IMR-90 (cell line): ENCODE data around the gene PGA4. TPM values are rescaled to one million over a fixed set of nuclear protein-coding genes. Genes with fewer than 3 reads are reported as not detected.

ENCODE experiments used
- ATAC-seq: fragments of 200-7000 bp; cut with Tn5 transposase; 2 replicates; pipeline ENCODE4 v1.9.1; 2020; ENCODE audit warnings: low read depth, mild to moderate bottlenecking, moderate library complexity
- BruUV-seq: library from RNA; stranded (reverse); fragments of 400-500 nt; replicated peaks from 2 replicates; lab custom pipeline; 2021; lab: Mats Ljungman, UMichigan
- CTCF ChIA-PET: fragments of 300-600 bp; formaldehyde crosslinking; extraction: SDS; loops from one replicate; lab custom pipeline; 2021; ENCODE audit warnings: antibody characterized with exemption; lab: Yijun Ruan, JAX
- POLR2A ChIA-PET: fragments of 300-600 bp; sonication (Branson Sonifier 250); formaldehyde crosslinking; loops from one replicate; lab custom pipeline; 2022; ENCODE audit warnings: antibody characterized with exemption; ENCODE audit not compliant: unreplicated experiment; lab: Charles Lee
- DNase-seq: peaks from one replicate; pipeline ENCODE4 v3.0.0; 2013
- H2AFZ ChIP-seq: replicated peaks from 2 replicates; pipeline ENCODE3; 2013; ENCODE audit warnings: low read length, mild to moderate bottlenecking; ENCODE audit not compliant: poor library complexity
- H2AK5ac ChIP-seq: 2 replicates; pipeline ENCODE4 v1.6.1; 2013; ENCODE audit warnings: low read depth, low read length, inconsistent platforms
- H2AK9ac ChIP-seq: replicated peaks from 2 replicates; pipeline ENCODE3; 2013; ENCODE audit warnings: mild to moderate bottlenecking, low read depth, low read length, moderate library complexity; ENCODE audit not compliant: poor library complexity
- H2BK120ac ChIP-seq: 2 replicates; pipeline ENCODE4 v1.6.1; 2013; ENCODE audit warnings: low read depth, low read length, inconsistent platforms
- H2BK15ac ChIP-seq: 3 replicates; pipeline ENCODE4 v1.6.1; 2013; ENCODE audit warnings: low read depth, low read length, inconsistent platforms
- H2BK20ac ChIP-seq: 2 replicates; pipeline ENCODE4 v1.6.1; 2013; ENCODE audit warnings: low read depth, mild to moderate bottlenecking, inconsistent platforms, low read length, moderate library complexity
- H2BK5ac ChIP-seq: 2 replicates; pipeline ENCODE4 v1.6.1; 2013; ENCODE audit warnings: mild to moderate bottlenecking, low read depth, low read length, inconsistent platforms; ENCODE audit not compliant: poor library complexity, severe bottlenecking
- H3K14ac ChIP-seq: replicated peaks from 2 replicates; pipeline ENCODE4 v1.6.1; 2013; ENCODE audit warnings: low read depth, low read length, inconsistent platforms
- H3K18ac ChIP-seq: 2 replicates; pipeline ENCODE4 v1.6.1; 2013; ENCODE audit warnings: low read depth, low read length, control low read depth
- H3K23ac ChIP-seq: 2 replicates; pipeline ENCODE4 v1.6.1; 2013; ENCODE audit warnings: low read depth, low read length, inconsistent platforms
- H3K27ac ChIP-seq: 2 replicates; pipeline ENCODE4 v1.5.1; 2013; ENCODE audit warnings: mild to moderate bottlenecking, control low read depth, low read length; ENCODE audit not compliant: insufficient read depth
- H3K27me3 ChIP-seq: 2 replicates; pipeline ENCODE4 v1.6.1; 2013; ENCODE audit warnings: low read length; ENCODE audit not compliant: control insufficient read depth, insufficient read depth
- H3K36me3 ChIP-seq: 2 replicates; pipeline ENCODE4 v1.6.1; 2013; ENCODE audit warnings: low read length, mixed read lengths; ENCODE audit not compliant: control insufficient read depth, insufficient read depth
- H3K4ac ChIP-seq: 2 replicates; pipeline ENCODE4 v1.6.1; 2013; ENCODE audit warnings: low read depth, low read length, inconsistent platforms
- H3K4me1 ChIP-seq: 2 replicates; pipeline ENCODE4 v1.6.1; 2013; ENCODE audit warnings: low read length, mixed read lengths; ENCODE audit not compliant: control insufficient read depth, insufficient read depth
- H3K4me2 ChIP-seq: 2 replicates; pipeline ENCODE4 v1.6.1; 2013; ENCODE audit warnings: low read depth, mild to moderate bottlenecking, control low read depth, low read length, moderate library complexity
- H3K4me3 ChIP-seq: 2 replicates; pipeline ENCODE4 v1.5.1; 2013; ENCODE audit warnings: low read depth, mild to moderate bottlenecking, control low read depth, low read length, moderate library complexity; ENCODE audit not compliant: insufficient read depth
- H3K56ac ChIP-seq: 2 replicates; pipeline ENCODE4 v1.6.1; 2013; ENCODE audit warnings: low read length, inconsistent platforms; ENCODE audit not compliant: insufficient read depth; ENCODE audit errors: extremely low read depth
- H3K79me1 ChIP-seq, 2 experiments: 2 replicates each; pipeline ENCODE4 v1.6.1; 2013; ENCODE audit warnings: low read length in 2 of 2, inconsistent platforms in 1 of 2, low read depth in 1 of 2
- H3K9ac ChIP-seq: 2 replicates; pipeline ENCODE4 v1.6.1; 2013; ENCODE audit warnings: low read depth, low read length, control low read depth
- H3K9me1 ChIP-seq: 2 replicates; pipeline ENCODE4 v1.6.1; 2013; ENCODE audit warnings: low read length, inconsistent platforms; ENCODE audit not compliant: insufficient read depth
- H3K9me3 ChIP-seq: 2 replicates; pipeline ENCODE4 v1.6.1; 2013; ENCODE audit warnings: low read length; ENCODE audit not compliant: control insufficient read depth, insufficient read depth
- H4K20me1 ChIP-seq: 2 replicates; pipeline ENCODE4 v1.6.1; 2013; ENCODE audit warnings: low read length, inconsistent platforms; ENCODE audit not compliant: insufficient read depth
- H4K5ac ChIP-seq: 2 replicates; pipeline ENCODE4 v1.6.1; 2013; ENCODE audit warnings: mild to moderate bottlenecking, low read depth, low read length, control low read depth
- H4K8ac ChIP-seq, 2 experiments: 2 replicates each; pipeline ENCODE4 v1.6.1; 2013; ENCODE audit warnings: low read depth in 2 of 2, low read length in 2 of 2, control low read depth in 1 of 2, inconsistent platforms in 1 of 2
- H4K91ac ChIP-seq: 2 replicates; pipeline ENCODE4 v1.6.1; 2013; ENCODE audit warnings: low read depth, low read length, inconsistent platforms; ENCODE audit not compliant: insufficient read depth
- BHLHE40 ChIP-seq: fragments of 150-350 bp; IDR thresholded peaks from 2 replicates; pipeline ENCODE4 v1.6.1; 2016; ENCODE audit warnings: mild to moderate bottlenecking, low read depth, low read length
- CEBPB ChIP-seq: IDR thresholded peaks from 2 replicates; pipeline ENCODE4 v1.6.1; 2012; ENCODE audit warnings: low read depth, low read length, improper control_type of control experiment
- CHD1 ChIP-seq: IDR thresholded peaks from 2 replicates; pipeline ENCODE4 v1.6.1; 2012; ENCODE audit warnings: low read depth, low read length, improper control_type of control experiment
- FOS ChIP-seq: fragments of 150-350 bp; IDR thresholded peaks from 2 replicates; pipeline ENCODE4 v1.6.1; 2016; ENCODE audit warnings: low read depth, low read length
- RAD21 ChIP-seq: IDR thresholded peaks from 2 replicates; pipeline ENCODE4 v1.6.1; 2012; ENCODE audit warnings: low read length, improper control_type of control experiment
- USF2 ChIP-seq: fragments of 150-350 bp; IDR thresholded peaks from 2 replicates; pipeline ENCODE4 v1.6.1; 2017; ENCODE audit warnings: mild to moderate bottlenecking, antibody characterized with exemption, low read length, low read depth
- WGBS, 2 experiments: methylation state at CpG; one replicate each; pipeline versions ENCODE4 v1.1.5 to v1.1.7; 2013; ENCODE audit warnings: missing lambda C conversion rate in 2 of 2; ENCODE audit not compliant: insufficient read length in 1 of 2; ENCODE audit errors: extremely low coverage in 2 of 2; 5-methylcytosine and 5-hydroxymethylcytosine counted together
- dilution Hi-C: fragments of 300-500 bp; cut with HindIII; formaldehyde crosslinking; loops from one replicate; pipeline ENCODE4 v1.14.3; 2018; ENCODE audit warnings: low sequenced_read_pairs; ENCODE audit not compliant: unreplicated experiment
- in situ Hi-C: fragments of 300-500 bp; cut with MboI; formaldehyde crosslinking; loops from 3 replicates; pipeline ENCODE4 v1.14.3; 2019; ENCODE audit warnings: low sequenced_read_pairs, inconsistent platforms, mixed read lengths
- intact Hi-C: fragments of 100-400 bp; cut with micrococcal nuclease; formaldehyde crosslinking; loops from 2 replicates; pipeline ENCODE4 v1.10.0; 2022
- polyA plus RNA-seq, 3 experiments: library from polyadenylated mRNA; depleted of rRNA; stranded (reverse); fragments of >200 nt; gene quantifications; 2 replicates each; pipeline ENCODE4 v1.2.3, GENCODE V29; 2012; ENCODE audit warnings: low replicate concordance in 1 of 3
- total RNA-seq: library from RNA; depleted of rRNA; stranded (reverse); fragments of >200 nt; gene quantifications from 2 replicates; pipeline ENCODE4 v1.2.3, GENCODE V29; 2012
- TF ChIP-seq, protein P1 (sequence below): conservative IDR thresholded peaks from 2 replicates; pipeline ENCODE4 v1.5.1; 2012; ENCODE audit warnings: mild to moderate bottlenecking, low read depth, low read length, improper control_type of control experiment

The PGA4 gene
- total and polyA plus RNA-seq, 2 of the 4 experiments (the other 2 are of a cell fraction) = not detected

GRCh38 chr11:61259363-61259762, 37.2 kb downstream of the PGA4 start:
- Histone ChIP-seq H2AFZ (no peak overlapping the region), H3K56ac (no peak overlapping the region), H3K36me3 (no peaks in the 10 kb centered on the region), H3K9ac (no peak overlapping the region), H4K8ac (no peak overlapping the region), H3K79me1 (no peaks in the 10 kb centered on the region), H2BK120ac (no peak overlapping the region), H4K20me1 (no peaks in the 10 kb centered on the region), H4K91ac (no peak overlapping the region), H2BK15ac (no peak overlapping the region), H3K27me3 (no peaks in the 10 kb centered on the region), H3K4ac (no peak overlapping the region), H3K23ac (no peak overlapping the region), H3K4me3 (no peak overlapping the region), H3K9me1 (no peaks in the 10 kb centered on the region), H4K5ac (no peak overlapping the region), H3K4me2 (no peak overlapping the region), H2BK20ac (no peak overlapping the region), H2AK9ac (peak overlapping the region; percentile 42), H3K14ac (no peak overlapping the region), H2AK5ac (no peak overlapping the region), H3K9me3 (no peaks in the 10 kb centered on the region), H2BK5ac (no peak overlapping the region), H3K27ac (no peak overlapping the region), H3K4me1 (no peaks in the 10 kb centered on the region), H3K18ac (no peak overlapping the region)
- no TSS peak for BruUV-seq
- TF ChIP-seq BHLHE40 (no peak), RAD21 (no peak), CHD1 (no peak), CEBPB (no peak), USF2 (no peak), FOS (no peak)
- TF ChIP-seq, protein P1, sequence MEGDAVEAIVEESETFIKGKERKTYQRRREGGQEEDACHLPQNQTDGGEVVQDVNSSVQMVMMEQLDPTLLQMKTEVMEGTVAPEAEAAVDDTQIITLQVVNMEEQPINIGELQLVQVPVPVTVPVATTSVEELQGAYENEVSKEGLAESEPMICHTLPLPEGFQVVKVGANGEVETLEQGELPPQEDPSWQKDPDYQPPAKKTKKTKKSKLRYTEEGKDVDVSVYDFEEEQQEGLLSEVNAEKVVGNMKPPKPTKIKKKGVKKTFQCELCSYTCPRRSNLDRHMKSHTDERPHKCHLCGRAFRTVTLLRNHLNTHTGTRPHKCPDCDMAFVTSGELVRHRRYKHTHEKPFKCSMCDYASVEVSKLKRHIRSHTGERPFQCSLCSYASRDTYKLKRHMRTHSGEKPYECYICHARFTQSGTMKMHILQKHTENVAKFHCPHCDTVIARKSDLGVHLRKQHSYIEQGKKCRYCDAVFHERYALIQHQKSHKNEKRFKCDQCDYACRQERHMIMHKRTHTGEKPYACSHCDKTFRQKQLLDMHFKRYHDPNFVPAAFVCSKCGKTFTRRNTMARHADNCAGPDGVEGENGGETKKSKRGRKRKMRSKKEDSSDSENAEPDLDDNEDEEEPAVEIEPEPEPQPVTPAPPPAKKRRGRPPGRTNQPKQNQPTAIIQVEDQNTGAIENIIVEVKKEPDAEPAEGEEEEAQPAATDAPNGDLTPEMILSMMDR = no peak
- dilution Hi-C loops (no loop called here), in situ Hi-C loops (loop anchor here (5.0 kb wide), 1 partner anchor 67 kb away; no protein-coding TSS in a partner anchor), intact Hi-C loops (no loop called here)
- no peak for DNase-seq
- no peak for ATAC-seq
- CTCF ChIA-PET = no interaction called here
- WGBS, 2 experiments = 80% methylated on average over 2 of the region's 6 CpGs; no CpG with 5 or more reads in 1 of the 2 experiments
- POLR2A ChIA-PET = no interaction called here
